NCI-H82 treated with DMSO at 0.1 percent for 48 hours (cell line): Measurements from ENCODE around the gene ADTRP.
"Not testable (repeated sequence)": the region's sequence is repeated elsewhere in the genome, so short reads cannot be mapped to it uniquely, and the experiment has no call there.

Experiments
- DNase-seq: peaks from one replicate; lab custom pipeline; 2025; ENCODE audit not compliant: unreplicated experiment; lab: John Stamatoyannopoulos, UW

The ADTRP gene

DNA sequence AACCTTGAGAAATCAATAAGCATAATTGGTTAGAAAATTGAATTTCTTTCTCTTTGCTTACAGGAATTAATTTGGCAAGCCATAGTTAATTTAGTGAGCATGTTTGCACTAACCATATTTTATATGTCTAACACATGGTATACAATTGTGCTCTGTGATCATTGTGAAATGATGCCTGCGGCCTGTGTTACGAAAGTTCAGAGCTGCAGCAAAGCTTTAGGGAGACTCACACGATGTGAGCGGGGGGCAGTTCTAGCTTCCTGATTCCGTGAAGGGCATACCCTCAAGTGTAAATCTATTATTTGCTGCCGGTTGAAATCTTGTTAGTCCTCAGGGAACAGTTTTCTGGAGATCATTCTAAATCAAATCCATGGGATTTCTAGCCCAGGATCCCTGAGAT is 25.5 kb upstream of the ADTRP start:
- DNase-seq = no peak

- no peak for DNase-seq
Observed at GRCh38 chr6:11803591-11803971, 25.0 kb upstream of the ADTRP start.

DNA sequence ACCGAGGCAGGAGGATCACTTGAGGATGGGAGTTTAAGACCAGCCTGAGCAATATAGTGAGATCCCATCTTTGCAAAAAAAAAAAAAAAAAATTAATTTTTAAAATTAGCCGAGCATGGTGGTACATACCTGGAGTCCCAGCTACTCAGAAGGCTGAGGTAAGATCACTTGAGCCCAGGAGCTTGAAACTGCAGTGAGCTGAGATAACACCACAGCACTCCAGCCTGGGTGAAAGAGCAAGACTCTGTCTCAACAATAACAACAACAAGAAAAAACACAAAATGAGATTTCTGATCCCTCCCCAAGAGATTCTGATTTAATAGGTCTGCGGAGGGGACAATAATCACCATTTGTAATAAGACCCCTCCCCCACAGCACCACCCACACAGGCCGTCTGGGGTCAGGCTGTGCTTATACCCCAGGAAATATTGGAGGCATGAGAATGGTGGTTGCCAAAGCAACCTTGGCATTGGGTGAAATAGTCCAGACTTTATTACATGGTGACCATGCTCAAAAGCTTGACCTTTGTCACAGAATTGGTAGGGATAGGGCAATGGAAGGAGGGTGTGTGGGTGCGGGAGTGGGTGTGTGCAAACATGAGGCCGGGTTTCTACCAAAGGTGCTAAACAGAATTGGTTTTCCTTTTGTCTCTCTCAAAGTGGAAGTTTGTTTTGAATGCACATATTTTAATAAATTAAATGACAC is 24.4 kb upstream of the ADTRP start:
- no peak for DNase-seq

DNA sequence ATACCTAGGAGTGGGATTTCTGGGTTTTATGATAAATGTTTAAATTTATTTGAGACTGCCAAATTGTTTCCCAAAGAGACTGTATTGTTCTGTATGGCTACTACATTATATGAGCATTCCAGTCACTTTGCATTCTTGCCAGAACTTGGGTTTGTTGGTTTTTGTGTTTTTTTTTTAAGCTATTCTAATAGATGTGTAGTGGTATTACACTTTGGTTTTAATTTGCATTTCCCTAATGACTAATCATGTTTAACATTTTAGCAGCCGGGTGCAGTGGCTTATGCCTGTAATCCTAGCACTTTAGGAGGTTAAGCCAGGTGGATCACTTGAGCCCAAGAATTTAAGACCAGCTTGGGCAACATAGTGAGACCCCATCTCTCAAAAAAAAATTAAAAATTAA is 21.9 kb upstream of the ADTRP start:
- not testable (repeated sequence) for DNase-seq

DNA sequence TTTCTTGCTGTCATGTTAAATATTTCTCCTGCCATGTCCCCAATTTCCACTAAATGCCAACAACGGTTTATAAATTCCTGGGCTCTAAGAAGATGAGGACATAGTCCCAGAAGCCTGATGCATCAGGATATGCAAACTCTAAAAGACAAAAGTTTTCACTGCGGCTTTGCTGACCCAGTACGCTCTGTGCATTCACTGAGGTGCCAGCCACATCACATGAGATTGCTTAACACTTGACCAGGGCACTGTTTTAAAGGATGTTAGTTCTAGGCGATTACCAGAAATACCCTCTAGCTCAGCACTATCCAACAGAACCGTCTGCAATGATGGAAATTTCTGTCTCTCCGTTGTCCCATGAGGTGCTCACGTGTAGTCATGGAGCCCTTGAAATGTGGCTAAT is 19.9 kb upstream of the ADTRP start:
- DNase-seq = no peak

DNA sequence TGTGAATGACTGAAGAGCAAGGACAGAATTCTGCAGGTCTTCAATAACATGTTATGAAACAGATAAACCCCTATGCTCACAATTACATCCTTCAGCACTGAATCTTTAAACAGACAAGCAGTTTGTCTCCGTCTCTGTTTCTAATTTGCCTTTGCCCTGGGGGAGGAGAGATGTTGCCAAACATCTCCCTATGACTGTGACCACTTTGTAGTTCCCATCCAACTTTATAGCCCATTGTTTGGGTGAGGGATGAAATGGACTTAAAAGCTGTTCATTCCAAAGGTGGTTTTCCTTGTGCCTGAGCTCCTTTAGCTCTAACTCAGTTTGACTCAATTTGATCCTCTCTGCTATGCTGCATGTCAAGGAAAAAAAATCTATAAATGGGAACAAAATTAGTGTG is 19.5 kb upstream of the ADTRP start:
- DNase-seq = no peak

GRCh38 chr6:11796829-11797228 is 18.2 kb upstream of the ADTRP start:
- no peak for DNase-seq

DNA sequence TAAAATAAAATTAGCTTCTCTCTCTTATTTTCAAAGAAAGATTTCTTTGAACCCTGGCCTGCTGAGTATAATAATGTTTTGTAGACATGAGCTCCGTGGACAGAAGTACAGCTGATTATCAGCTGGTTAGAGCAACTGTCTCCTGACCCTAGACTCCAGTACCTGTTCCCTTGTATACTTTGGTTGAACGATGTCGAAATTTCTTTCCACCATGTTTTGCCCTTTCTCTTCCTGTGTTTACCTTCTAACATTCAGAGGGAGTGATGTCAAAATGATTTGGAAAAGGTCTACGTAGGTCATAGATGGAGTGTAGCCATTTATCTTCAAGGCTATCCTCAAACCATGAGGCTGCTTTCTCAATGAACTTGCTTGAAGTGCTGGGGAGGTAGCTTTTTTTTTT is 16.8 kb upstream of the ADTRP start:
- DNase-seq = no peak

DNA sequence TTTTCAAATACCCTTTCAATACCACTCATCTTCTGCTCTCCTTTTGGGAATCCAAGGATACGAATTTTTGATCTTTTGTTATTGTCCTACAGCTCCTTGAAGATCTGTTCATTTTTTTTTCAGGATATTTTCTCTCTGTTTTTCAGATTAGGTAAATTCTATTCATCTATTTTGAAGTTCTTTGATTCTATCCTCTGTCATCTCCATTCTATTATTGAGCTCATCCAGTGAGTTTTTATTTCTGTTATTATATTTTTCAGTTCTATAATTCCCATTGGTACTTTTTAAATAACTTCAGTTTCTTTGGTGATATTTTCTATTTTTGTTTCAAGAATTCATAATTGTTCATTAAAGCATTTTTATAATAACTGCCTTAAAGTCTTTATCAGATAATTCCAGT is 14.7 kb upstream of the ADTRP start:
- no peak for DNase-seq

DNA sequence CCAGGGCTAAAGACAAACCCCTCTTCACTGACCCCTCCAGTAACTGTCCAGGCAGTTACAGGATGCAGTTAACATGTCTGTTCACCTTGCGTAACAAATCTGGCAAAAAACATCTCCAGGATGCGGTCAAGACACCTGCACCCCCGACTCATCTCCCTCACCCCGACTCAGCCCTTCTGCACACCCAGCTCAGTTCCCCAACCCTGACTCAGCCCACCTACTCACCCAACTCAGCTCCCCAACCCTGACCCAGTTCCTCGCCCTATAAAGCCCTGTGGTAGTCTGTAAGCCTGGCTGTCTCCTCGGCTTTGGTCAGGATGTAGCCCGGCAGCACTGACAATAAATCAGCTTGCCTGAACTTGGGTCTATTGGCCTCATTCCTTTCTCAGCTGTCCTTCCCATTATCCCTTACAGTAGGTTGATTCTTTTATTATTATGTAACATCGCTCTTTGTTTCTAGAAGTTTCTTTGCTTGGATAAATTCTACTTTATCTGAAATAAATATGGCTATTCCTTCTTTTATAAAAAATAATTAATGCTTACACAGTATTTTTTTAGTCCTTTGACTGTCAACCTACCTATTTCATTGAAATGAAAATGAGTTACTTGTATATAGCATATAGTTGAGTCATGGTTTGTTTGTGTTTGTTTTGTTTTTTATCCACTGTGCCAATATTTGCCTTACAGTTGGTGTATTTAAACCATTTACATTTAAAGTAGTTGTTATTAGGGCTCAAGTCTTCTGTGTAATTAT is 12.9 kb upstream of the ADTRP start:
- DNase-seq = no peak

DNA sequence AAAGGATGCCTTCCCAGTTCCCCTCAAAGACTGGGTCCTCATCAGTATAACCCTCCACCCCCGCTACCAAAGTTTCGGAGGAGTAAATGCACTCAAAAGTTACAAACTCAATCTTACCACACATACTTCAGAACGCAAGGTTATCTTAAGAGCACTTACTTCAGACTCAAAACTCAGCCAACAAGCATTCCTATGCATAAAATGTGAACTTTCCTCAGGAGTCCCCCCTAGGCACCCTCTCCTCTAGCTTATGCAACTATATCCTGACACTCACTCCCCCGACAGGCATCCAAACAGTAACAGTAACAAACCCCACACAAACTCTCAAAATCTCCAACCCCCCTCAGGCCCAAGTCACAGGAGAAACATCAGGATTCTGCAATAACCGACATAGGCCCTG is 11.1 kb upstream of the ADTRP start:
- no peak for DNase-seq

DNA sequence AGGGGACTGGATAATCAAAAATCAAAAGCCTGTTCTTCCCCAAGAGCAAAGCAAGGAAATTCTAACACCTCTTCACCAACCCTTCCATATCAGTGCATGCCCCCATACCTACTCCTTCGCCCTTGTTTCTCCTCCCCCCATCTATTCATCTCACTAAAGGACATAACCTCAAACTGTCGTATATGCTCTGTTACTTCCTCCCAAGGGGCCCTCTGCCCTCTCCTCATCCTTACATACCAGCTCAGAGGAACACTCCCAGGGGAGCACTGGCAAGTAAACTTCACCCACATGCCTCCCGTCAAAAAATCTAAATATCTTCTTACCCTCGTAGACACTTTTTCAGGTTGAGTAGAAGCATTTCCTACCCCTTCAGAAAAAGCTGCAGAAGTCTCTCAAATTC is 9.4 kb upstream of the ADTRP start:
- no peak for DNase-seq

DNA sequence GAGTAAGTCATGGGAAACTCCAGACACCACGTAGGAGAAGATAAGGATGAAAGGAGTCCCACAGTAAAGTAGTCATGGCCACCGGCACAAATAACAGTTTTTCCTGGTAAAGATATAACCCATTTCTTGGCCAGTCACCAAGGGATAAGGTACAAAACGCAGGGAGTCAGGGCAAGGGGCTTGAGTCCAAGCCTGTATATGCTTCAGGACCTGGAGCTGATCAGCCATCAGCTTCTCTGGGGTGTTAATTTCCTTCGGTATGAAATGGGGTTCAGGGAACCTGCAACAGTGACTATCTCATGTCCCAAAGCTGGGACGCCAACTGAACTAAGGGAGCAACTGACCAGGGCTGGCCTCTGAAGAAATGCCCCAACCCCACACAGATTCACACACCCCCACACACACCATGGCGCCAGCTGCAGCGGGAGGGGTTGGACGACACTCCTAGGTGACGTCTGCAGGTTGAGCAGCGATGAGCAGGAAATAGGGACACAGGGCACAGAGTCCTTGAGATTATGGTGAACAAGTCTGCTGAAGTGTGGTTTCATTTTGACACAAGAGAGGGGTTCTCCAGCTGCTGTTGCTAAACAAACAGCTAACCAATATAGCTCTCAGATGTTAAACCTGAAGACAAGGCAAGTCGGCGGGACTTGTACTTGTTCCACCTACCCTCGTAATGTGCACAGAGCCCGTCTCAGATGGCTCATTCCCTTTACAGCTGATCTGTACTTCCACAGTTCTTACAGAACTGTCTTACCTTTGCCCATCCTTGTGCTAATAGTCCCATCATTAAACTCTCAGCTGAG is 7.4 kb upstream of the ADTRP start:
- no peak for DNase-seq

- DNase-seq = no peak
Observed at GRCh38 chr6:11785415-11785773, 6.8 kb upstream of the ADTRP start.

GRCh38 chr6:11784341-11784740 is 5.7 kb upstream of the ADTRP start:
- no peak for DNase-seq

- DNase-seq = no peak
Observed at GRCh38 chr6:11783524-11784064, 5.0 kb upstream of the ADTRP start.

GRCh38 chr6:11782524-11782923 is 3.9 kb upstream of the ADTRP start:
- no peak for DNase-seq

DNA sequence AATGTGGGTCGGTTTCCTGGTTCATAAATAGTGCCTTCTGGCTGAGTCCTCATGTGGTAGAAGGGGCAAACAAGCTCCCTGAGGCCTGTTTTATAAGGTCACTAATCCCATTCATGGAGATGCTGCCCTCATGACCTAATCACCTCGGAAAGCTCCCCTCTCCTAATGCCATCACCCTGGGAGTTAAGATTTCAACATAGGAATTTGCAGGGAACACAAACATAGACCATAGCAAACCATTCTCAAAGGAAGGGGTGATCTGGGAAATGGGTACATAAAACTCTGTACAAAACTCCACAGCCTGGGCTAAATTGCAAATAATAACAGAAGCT is 1.5 kb upstream of the ADTRP start:
- DNase-seq = no peak

DNA sequence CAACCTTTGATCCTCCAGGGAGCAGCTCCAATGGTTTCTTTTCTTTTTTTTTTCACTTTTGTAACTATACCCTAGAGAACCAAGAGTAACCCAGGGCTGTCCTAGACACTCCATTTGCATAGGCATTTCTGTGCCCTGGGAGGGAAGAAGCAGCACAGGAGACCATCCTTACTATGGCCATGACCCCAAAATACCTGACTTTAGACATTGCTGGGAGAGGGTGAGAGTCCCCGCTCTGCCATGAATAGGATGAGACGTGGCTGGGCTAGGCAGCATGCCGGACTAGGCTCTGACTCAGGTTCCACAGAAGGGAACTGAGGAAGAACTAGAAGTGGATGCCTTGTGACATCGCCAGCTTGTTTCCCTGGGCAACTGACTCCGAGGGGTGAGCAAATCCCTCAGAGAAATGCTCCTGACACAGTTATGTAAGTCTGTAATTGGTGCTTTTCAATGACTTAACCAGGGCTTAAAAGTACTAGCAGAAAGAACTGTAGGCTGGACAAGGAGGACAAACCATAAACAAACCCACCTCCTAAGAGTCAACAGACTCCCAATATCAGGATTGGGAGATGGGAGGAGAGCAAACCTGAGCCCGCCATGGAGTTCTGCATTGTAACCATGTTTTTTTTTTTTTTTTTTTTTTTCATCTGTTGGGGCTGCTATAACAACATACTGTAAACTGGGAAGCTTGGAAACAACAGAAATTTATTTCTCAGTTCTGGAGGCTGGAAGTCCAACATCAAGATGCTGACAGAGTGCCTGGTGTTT is 910 bp upstream of the ADTRP start:
- no peak for DNase-seq

DNA sequence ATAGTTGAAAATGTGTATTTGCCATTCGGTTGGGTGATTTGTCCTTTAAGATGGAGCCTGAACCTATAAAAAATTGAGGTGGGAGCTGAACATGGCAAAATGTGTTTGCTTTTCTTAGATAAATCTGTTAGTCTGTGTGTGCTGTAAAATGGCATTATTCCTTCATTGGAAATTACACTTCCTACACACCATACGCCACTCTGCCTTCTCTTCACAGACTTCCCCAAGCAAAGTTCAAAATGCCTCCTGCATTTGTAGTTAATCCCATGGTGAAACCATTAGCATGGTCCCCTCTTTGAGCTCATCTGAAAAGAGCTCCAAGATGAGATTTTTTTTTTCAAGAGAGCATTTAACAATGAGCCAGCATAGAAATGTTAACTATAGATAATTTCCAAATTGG is 567 bp downstream of the ADTRP start:
- DNase-seq = no peak

- DNase-seq = no peak
Observed at GRCh38 chr6:11775791-11776409, 2.7 kb downstream of the ADTRP start.
